ENCODE results near the gene CELF5.
"Not testable (repeated sequence)": the region's sequence is repeated elsewhere in the genome, so short reads cannot be mapped to it uniquely, and the experiment has no call there.

The CELF5 gene

GRCh38 chr19:3320853-3321252 lies 96.4 kb downstream of the CELF5 start:
- FAIRE-seq (no peak), DNase-seq (ENCODE audit: low spot score) (no peak)

- FAIRE-seq: no peak
- no peak for DNase-seq (ENCODE audit: low spot score)
These were observed 97.2 kb downstream of the CELF5 start for GRCh38 chr19:3321696-3322095.

- no peak for DNase-seq (ENCODE audit: low spot score)
These were observed 97.9 kb downstream of the CELF5 start for GRCh38 chr19:3322199-3322978.

GRCh38 chr19:3323026-3323425 lies 98.6 kb downstream of the CELF5 start:
- DNase-seq (ENCODE audit: low spot score): no peak
- no peak for FAIRE-seq

More at GRCh38 chr19:3322199-3322978, 97.9 kb downstream of the CELF5 start:
- no peak for FAIRE-seq

- FAIRE-seq (no peak), DNase-seq (ENCODE audit: low spot score) (no peak)
These were observed 99.2 kb downstream of the CELF5 start for GRCh38 chr19:3323658-3324057.

- no peak for FAIRE-seq
- peak; percentile 13 for DNase-seq (ENCODE audit: low spot score)
These were observed 100.0 kb downstream of the CELF5 start for GRCh38 chr19:3324405-3324856.

- DNase-seq (ENCODE audit: low spot score) (no peak), FAIRE-seq (no peak)
These were observed 101.0 kb downstream of the CELF5 start for GRCh38 chr19:3325451-3325850.

GRCh38 chr19:3328743-3329142 lies 104.3 kb downstream of the CELF5 start:
- DNase-seq (ENCODE audit: low spot score) (no peak), FAIRE-seq (no peak)

- FAIRE-seq (no peak), DNase-seq (ENCODE audit: low spot score) (no peak)
These were observed 105.6 kb downstream of the CELF5 start for GRCh38 chr19:3330047-3330446.

GRCh38 chr19:3332232-3332631 lies 107.8 kb downstream of the CELF5 start:
- DNase-seq (ENCODE audit: low spot score); FAIRE-seq: not testable (repeated sequence)

- FAIRE-seq (no peak), DNase-seq (ENCODE audit: low spot score) (no peak)
These were observed 108.6 kb downstream of the CELF5 start for GRCh38 chr19:3333020-3333583.

GRCh38 chr19:3333662-3334061 lies 109.2 kb downstream of the CELF5 start:
- FAIRE-seq: no peak
- no peak for DNase-seq (ENCODE audit: low spot score)

- DNase-seq (ENCODE audit: low spot score); FAIRE-seq: not testable (repeated sequence)
These were observed 110.4 kb downstream of the CELF5 start for GRCh38 chr19:3334749-3335430.

GRCh38 chr19:3335431-3336350 lies 111.2 kb downstream of the CELF5 start:
- no peak for FAIRE-seq
- peak; percentile 19 for DNase-seq (ENCODE audit: low spot score)

- no peak for DNase-seq (ENCODE audit: low spot score)
- no peak for FAIRE-seq
These were observed 111.9 kb downstream of the CELF5 start for GRCh38 chr19:3336351-3336679.

- FAIRE-seq: peak; percentile 89
- DNase-seq (ENCODE audit: low spot score): peak; percentile 87
These were observed 112.4 kb downstream of the CELF5 start for GRCh38 chr19:3336680-3337523.

GRCh38 chr19:3338541-3339181 lies 114.2 kb downstream of the CELF5 start:
- DNase-seq (ENCODE audit: low spot score) (no peak), FAIRE-seq (no peak)

- FAIRE-seq: no peak
- no peak for DNase-seq (ENCODE audit: low spot score)
These were observed 115.9 kb downstream of the CELF5 start for GRCh38 chr19:3340340-3340739.

GRCh38 chr19:3342246-3342645 lies 117.8 kb downstream of the CELF5 start:
- no peak for DNase-seq (ENCODE audit: low spot score)
- no peak for FAIRE-seq

GRCh38 chr19:3342962-3343361 lies 118.5 kb downstream of the CELF5 start:
- not testable (repeated sequence) for FAIRE-seq

More at GRCh38 chr19:3342962-3343361, 118.5 kb downstream of the CELF5 start:
- DNase-seq (ENCODE audit: low spot score): not testable (repeated sequence)

All from RCC 7860 (cell line).